NCI-H2081 treated with DMSO at 0.1 percent for 48 hours (cell line): Measurements from ENCODE around the gene PDE1C.

Experiments used
- DNase-seq: peaks from one replicate; lab custom pipeline; 2025; lab: John Stamatoyannopoulos, UW

PDE1C gene

GRCh38 chr7:31775556-31775955, 294.7 kb downstream of the PDE1C start:
- no peak for DNase-seq

GRCh38 chr7:31772211-31772610, 298.0 kb downstream of the PDE1C start:
- no peak for DNase-seq

GRCh38 chr7:31767686-31768358, 302.4 kb downstream of the PDE1C start:
- no peak for DNase-seq

GRCh38 chr7:31764462-31764861, 305.7 kb downstream of the PDE1C start:
- DNase-seq, result no peak

GRCh38 chr7:31763548-31763947, 306.7 kb downstream of the PDE1C start:
- no peak for DNase-seq

- no peak for DNase-seq
These were observed 308.6 kb downstream of the PDE1C start for GRCh38 chr7:31761646-31762045.

- DNase-seq, result no peak
These were observed 311.5 kb downstream of the PDE1C start for GRCh38 chr7:31758755-31759154.

GRCh38 chr7:31751726-31752125, 318.5 kb downstream of the PDE1C start:
- DNase-seq, result no peak

GRCh38 chr7:31748084-31748483, 322.1 kb downstream of the PDE1C start:
- no peak for DNase-seq

- DNase-seq, result no peak
These were observed 322.7 kb downstream of the PDE1C start for GRCh38 chr7:31747553-31747952.

- peak; percentile 11 for DNase-seq
These were observed 325.8 kb downstream of the PDE1C start for GRCh38 chr7:31744294-31744874.

- no peak for DNase-seq
These were observed 328.4 kb downstream of the PDE1C start for GRCh38 chr7:31741852-31742251.

GRCh38 chr7:31735991-31736982, 333.9 kb downstream of the PDE1C start:
- DNase-seq, result peak; percentile 41

- no peak for DNase-seq
These were observed 335.8 kb downstream of the PDE1C start for GRCh38 chr7:31734456-31734855.

GRCh38 chr7:31729195-31729804, 340.9 kb downstream of the PDE1C start:
- no peak for DNase-seq

- DNase-seq, result no peak
These were observed 345.5 kb downstream of the PDE1C start for GRCh38 chr7:31724696-31725095.

- peak; percentile 5 for DNase-seq
These were observed 349.8 kb downstream of the PDE1C start for GRCh38 chr7:31720366-31720765.

GRCh38 chr7:31716355-31716754, 353.9 kb downstream of the PDE1C start:
- DNase-seq, result no peak

- no peak for DNase-seq
These were observed 360.0 kb downstream of the PDE1C start for GRCh38 chr7:31710171-31710570.

- no peak for DNase-seq
These were observed 363.1 kb downstream of the PDE1C start for GRCh38 chr7:31707089-31707488.

GRCh38 chr7:31705377-31705776, 364.8 kb downstream of the PDE1C start:
- no peak for DNase-seq

GRCh38 chr7:31702354-31702753, 367.9 kb downstream of the PDE1C start:
- no peak for DNase-seq
